ENCODE results near the gene PSMD13. TPM values are rescaled to one million over a fixed set of nuclear protein-coding genes. Genes with fewer than 3 reads are reported as not detected.

The PSMD13 gene
- total RNA-seq, 1 donor from 2014 or later: 150 TPM

- Histone ChIP-seq H3K36me3 (ENCODE audit: control insufficient read depth, insufficient read depth, low read length) (no peaks in the 10 kb centered on the region), H3K4me3 (ENCODE audit: low read depth, low read length) (no peak overlapping the region), H3K27me3 (ENCODE audit: control insufficient read depth, insufficient read depth, low read length) (peaks cover 24% of the 10 kb centered on the region)
- no peak for DNase-seq (ENCODE audit: low read depth)
- no peak for TF ChIP-seq CTCF (IDR thresholded peaks at IDR 0.05; ENCODE audit: insufficient read depth, low read length, poor library complexity, severe bottlenecking)
Measured at GRCh38 chr11:293271-293851, 56.6 kb downstream of the PSMD13 start.

- Histone ChIP-seq H3K4me3 (ENCODE audit: low read depth, low read length) (no peak overlapping the region), H3K27me3 (ENCODE audit: control insufficient read depth, insufficient read depth, low read length) (peaks cover 23% of the 10 kb centered on the region), H3K36me3 (ENCODE audit: control insufficient read depth, insufficient read depth, low read length) (no peaks in the 10 kb centered on the region)
- DNase-seq (ENCODE audit: low read depth): no peak
- TF ChIP-seq CTCF (IDR thresholded peaks at IDR 0.05; ENCODE audit: insufficient read depth, low read length, poor library complexity, severe bottlenecking): no peak
Measured at GRCh38 chr11:293852-294661, 57.3 kb downstream of the PSMD13 start.

GRCh38 chr11:294780-295179, 58.0 kb downstream of the PSMD13 start:
- no peaks in the 10 kb centered on the region for H3K36me3 ChIP-seq (ENCODE audit: control insufficient read depth, insufficient read depth, low read length)
- H3K27me3 ChIP-seq (ENCODE audit: control insufficient read depth, insufficient read depth, low read length): peaks cover 24% of the 10 kb centered on the region
- no peak for TF ChIP-seq CTCF (IDR thresholded peaks at IDR 0.05; ENCODE audit: insufficient read depth, low read length, poor library complexity, severe bottlenecking)
- H3K4me3 ChIP-seq (ENCODE audit: low read depth, low read length): no peak overlapping the region
- DNase-seq (ENCODE audit: low read depth): no peak

- DNase-seq (ENCODE audit: low read depth): no peak
- no peaks in the 10 kb centered on the region for H3K36me3 ChIP-seq (ENCODE audit: control insufficient read depth, insufficient read depth, low read length)
- no peak overlapping the region for H3K4me3 ChIP-seq (ENCODE audit: low read depth, low read length)
- TF ChIP-seq CTCF (IDR thresholded peaks at IDR 0.05; ENCODE audit: insufficient read depth, low read length, poor library complexity, severe bottlenecking): no peak
- peaks cover 32% of the 10 kb centered on the region for H3K27me3 ChIP-seq (ENCODE audit: control insufficient read depth, insufficient read depth, low read length)
Measured at GRCh38 chr11:295351-296170, 58.8 kb downstream of the PSMD13 start.

- no peak for DNase-seq (ENCODE audit: low read depth)
- peaks cover 32% of the 10 kb centered on the region for H3K27me3 ChIP-seq (ENCODE audit: control insufficient read depth, insufficient read depth, low read length)
- no peak overlapping the region for H3K4me3 ChIP-seq (ENCODE audit: low read depth, low read length)
- no peak for TF ChIP-seq CTCF (IDR thresholded peaks at IDR 0.05; ENCODE audit: insufficient read depth, low read length, poor library complexity, severe bottlenecking)
- no peaks in the 10 kb centered on the region for H3K36me3 ChIP-seq (ENCODE audit: control insufficient read depth, insufficient read depth, low read length)
Measured at GRCh38 chr11:296171-297050, 59.6 kb downstream of the PSMD13 start.

Data from kidney epithelial cell (primary cell).